Frontal cortex (tissue), 4 donors: Measurements from ENCODE around the gene CBX1. TPM values are rescaled to one million over a fixed set of nuclear protein-coding genes. Genes with fewer than 3 reads are reported as not detected.

Source experiments
- DNase-seq, 2 donors: peaks; one replicate each; pipeline ENCODE4 v3.0.0; 2012; ENCODE audit warnings: low spot score in 2 of 2
- FAIRE-seq: peaks from 2 replicates; lab custom pipeline; 2012; peaks lifted over from hg19 to GRCh38; lab: Jason Lieb, UNC
- total RNA-seq: library from RNA; depleted of rRNA; stranded (reverse); fragments of >200 nt; gene quantifications from one replicate; pipeline ENCODE4 v1.2.3, GENCODE V29; 2014
- donor health status: control.
- donor health status: control.
- donor health status: control.

CBX1 gene
- total RNA-seq, 1 donor from 2014 or later, result 95.8 TPM

DNA sequence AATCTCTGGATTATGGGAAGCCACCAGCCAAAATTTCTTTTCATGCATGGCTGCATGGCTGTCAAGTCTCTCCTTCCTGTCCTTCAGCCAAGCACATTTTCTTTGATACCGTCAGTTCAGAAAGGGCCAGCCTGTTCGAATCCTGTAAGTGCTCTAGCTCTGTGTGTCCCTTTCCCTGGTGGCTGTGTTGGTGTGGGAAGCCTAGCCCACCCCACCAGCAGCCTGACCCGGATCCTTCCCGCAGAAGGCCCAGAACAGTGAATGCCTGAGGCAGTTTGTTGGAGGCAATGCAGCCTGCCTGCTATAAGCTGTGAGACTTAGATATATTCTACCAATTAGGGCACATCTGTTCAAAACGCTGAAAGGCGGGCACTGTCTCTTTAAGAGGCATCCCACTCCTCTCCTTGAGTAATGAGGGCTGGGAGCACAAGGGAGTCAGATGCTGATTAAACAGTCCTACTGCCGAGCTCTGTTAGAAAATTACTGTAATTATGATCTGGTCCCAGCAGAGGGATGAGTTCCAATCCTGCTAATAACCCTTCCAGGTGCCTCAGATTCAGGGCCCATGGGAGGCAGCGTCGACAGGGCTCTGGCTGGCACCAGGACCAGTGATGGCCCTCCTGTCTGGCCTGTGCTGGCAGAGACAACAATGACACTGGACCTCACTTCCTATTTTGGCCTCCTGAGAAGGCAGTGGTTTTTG, 24.7 kb upstream of the CBX1 start:
- DNase-seq (no peak), FAIRE-seq (no peak)

DNA sequence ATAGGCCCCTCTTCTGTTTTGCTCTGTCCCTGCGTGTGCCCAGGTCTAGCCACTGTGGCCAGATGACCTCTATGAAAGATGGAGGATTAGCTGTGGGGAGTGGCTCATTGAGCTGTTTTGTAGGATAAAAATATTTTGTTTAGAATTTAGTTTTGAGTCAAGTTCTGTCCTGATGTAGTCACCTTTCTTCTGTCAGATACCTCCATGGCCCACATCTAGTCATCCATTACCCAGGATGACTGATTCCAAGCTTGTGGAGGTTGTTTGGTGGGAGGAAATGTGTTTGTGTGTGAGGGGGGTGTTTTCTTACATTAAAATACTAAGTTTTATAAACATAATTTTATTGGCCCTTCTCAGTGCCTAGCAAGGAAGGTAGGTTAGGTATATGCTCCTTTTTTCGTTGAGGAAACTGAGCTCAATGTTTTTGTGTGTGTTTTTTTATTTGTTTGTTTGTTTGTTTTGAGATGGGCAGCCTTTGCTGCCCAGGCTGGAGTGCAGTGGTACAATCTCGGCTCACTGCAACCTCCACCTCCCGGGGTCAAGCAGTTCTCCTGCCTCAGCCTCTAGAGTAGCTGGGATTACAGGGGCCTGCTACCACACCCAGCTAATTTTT, 22.6 kb upstream of the CBX1 start:
- FAIRE-seq (no peak), DNase-seq (no peak)

DNA sequence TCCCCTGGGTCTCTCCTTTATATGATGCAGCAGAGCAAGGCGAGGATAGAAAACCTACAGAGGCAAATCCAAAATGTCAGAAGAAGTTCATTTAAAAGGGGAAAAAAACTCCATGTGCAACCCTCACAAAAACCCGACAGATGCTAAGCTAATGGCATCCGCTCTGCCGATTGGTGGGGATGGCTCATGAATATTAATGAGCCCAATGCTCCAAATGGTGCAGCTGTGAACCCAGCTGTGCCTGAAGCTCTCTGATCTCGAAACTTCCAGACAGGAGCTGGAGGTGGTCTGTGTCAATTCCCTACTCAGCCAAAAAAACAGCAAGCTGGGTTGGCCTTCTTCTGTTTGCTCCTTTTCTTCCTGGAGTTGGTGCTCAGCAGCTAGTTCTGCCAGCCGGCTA, 21.8 kb upstream of the CBX1 start:
- peak; percentile 39 to 48 for DNase-seq
- FAIRE-seq, result no peak

GRCh38 chr17:48122665-48123045, 21.4 kb upstream of the CBX1 start:
- FAIRE-seq, result no peak

DNA sequence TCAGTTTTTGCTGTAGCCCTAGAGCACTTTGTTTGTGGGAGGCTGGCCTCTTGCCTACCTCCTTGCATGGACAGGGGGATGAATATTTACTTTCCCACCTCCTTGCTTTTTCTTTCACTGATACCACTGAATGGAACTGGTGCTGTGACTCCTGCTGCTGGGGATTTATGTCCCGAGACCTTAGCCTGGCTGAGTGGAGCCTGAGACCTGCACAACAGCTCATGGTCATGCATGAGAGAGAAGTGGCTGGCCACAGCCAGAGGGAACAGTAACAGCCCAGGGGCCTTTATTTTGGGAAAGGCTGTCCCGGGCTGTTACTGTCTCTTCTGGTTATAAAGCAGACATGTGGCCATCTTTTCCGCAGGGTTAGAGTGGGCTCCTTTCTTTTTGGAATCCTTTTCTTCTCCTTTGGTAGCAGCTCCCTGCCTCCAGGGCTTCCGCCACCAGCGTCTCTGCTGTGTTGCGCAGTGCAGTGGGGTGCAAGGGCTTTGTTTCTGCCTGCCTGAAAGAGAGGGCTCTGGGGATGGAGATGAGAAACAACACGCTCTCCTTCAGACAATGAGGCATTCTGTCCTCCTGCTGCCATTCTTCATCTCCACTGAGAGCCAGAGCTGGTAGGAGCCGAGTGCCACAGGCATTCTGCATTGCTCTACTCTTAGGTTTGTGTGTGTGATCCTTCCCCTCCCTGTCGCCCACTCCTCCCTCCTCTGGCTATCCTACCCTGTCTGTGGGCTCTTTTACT, 20.8 kb upstream of the CBX1 start:
- FAIRE-seq (no peak), DNase-seq (no peak)

More at GRCh38 chr17:48122665-48123045, 21.4 kb upstream of the CBX1 start:
- no peak for DNase-seq

DNA sequence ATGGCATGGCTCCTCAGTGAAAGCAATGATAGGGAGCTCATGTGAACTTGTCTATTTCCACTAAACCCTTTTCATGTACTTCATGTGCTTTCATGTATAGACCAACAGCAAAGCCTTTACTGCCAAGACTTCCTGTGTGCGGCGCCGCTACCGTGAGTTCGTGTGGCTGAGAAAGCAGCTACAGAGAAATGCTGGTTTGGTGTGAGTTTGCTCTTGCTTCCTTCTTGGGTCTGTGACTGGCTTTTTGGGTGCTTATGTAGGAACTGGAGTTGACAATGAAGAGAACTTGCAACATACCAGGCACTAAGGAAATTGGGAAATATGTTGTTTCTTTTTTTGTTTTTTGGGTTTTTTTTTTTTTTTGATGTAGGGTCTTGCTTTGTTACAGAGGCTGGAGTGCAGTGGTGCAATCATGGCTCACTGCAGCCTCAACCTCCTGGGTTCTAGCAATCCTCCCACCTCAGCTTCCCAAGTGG, 12.0 kb upstream of the CBX1 start:
- no peak for FAIRE-seq

DNA sequence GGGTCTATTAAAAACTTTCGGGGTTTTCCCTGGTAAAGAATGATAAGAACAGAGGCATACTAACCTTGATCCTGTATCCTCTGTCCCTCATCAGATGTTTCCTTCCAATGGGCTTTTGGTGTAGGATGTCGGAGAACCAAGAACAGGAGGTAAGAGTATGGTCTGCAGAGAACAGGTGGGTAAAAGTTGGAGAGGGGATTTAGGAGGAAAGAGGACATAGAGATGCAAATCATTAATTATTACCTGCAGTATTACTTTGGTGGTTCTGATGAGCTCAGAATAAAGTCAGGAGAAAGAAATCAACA, 10.6 kb upstream of the CBX1 start:
- no peak for FAIRE-seq

More for the DNA sequence above, 12.0 kb upstream of the CBX1 start:
- no peak for DNase-seq

DNA sequence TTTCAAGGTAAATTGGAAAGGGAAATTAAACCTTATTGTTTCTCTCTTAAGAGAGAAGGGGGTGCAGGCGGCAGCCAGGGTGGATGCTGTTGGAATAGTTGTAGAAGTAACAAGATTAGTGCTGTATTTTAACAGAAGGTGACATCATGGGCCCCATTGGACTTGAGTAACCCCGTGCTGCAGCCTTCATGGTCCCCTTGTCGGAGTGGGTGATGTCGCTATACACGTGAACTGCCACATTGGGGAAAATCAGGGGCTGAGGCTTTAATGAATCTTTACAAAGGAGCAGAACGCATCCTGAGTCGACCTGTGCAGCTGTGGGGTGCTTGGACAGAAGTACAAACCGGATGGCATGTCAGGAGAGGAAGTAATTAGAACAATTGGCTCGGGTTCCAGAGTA, 9.5 kb upstream of the CBX1 start:
- no peak for DNase-seq
- FAIRE-seq, result no peak

More for the DNA sequence above, 10.6 kb upstream of the CBX1 start:
- no peak for DNase-seq

DNA sequence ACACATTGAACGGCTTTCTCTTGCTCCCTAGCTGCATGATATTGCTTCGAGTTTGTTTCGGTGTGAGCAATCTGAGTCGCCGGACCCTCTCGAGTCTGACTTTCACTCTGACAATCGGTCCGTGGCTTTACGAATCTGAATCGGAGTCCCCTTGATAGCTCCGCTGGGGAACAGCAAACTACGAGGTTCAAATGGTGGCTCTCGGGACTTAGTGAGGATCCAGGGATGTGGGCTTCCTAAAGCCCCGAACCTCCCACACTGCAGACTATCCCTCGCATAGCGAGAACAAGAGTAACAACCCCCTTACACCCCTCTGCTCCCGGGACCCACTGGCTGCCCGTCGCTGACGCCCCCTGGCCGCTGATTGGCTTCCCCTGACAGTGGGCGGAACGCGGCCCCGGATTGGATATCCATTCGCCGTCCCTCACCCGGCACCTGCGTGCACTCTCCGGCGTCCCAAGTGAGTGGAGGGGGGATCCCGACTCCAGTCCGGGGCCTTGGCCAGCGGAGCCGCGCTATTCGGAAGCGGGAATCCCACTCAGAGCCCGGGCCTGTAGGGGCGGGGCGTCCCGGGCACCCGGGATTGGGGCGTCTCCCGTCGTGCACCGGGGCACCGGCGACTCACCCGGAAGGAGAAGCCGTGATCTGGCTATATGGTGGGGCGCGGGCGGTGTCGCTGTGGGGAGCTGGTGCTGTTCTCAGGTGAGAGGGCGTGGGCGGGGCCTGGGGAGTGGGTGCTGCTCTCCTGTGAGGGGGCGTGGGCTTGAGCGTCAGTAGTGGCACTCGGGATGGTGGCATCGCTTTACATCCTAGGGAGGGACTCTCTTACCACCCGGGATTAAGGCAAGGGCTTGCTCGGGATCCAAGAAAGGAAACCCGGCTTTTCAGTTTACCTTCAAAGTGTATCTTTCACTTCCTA, 6.1 kb upstream of the CBX1 start, which contains the start of gene SNX11:
SNX11 (plus strand) TSS at position 630 of the 919 bp plus-strand sequence. CDS start 4,278 bp downstream, outside the sequence.
- DNase-seq (peak; percentile 74 to 82), FAIRE-seq (no peak)

DNA sequence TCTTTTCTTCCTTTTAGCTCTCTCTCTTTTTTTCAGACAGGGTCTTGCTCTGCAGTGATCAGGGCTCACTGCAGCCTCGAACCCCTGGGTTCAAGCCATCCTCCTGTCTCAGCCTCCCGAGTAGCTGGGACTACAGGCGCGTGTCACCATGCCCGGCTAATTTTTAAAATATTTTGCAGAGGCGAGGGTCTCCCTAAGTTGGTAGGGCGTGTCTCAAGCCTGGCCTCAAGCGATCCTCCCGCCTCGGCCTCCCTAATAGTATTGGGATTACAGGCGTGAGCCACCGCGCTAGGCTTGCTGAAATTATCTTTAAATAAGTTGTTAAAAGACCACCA, 5.5 kb upstream of the CBX1 start:
- DNase-seq (no peak), FAIRE-seq (no peak)

DNA sequence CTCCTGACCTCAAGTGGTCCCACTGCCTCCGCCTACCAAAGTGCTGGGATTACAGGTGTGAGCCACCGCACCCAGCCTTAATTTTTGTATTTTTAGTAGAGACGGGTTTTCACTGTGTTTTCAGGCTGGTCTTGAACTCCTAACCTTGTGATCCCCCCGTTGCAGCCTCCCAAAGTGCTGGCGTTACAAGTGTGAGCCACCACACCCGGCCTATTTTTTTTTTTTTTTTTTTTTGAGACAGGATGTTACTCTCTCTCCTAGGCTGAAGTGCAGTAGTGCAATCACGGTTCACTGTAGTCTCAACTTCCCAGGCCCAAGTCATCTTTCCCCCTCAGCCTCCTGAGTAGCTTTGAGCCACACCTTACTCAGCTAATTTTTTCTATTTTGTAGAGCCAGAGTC, 3.2 kb upstream of the CBX1 start:
- no peak for FAIRE-seq
- DNase-seq, result no peak

GRCh38 chr17:48102798-48103715, 1.8 kb upstream of the CBX1 start:
- DNase-seq (no peak), FAIRE-seq (no peak)

GRCh38 chr17:48102043-48102750, 919 bp upstream of the CBX1 start:
- FAIRE-seq (no peak), DNase-seq (no peak)

- no peak for FAIRE-seq
These were observed 677 bp downstream of the CBX1 start for GRCh38 chr17:48100591-48101011.

DNA sequence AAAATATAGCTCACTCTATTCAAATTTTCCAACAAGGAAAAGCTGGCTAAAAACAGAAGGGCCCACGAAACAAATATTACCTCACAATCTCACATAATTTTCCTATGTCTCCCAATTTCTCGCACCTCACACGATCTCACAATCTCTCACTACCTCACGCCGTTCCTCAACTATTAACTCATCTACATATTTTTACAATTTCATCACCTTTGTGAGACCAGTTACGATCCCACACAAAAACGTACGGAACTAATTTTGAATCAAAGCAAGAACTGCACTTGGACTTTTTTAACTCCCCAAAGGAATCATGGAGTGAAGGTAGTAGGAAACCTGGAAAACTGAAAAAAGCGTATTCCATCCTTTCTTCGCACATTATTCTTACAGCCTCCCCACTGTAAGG, 1.1 kb downstream of the CBX1 start:
- FAIRE-seq (no peak), DNase-seq (no peak)

More at GRCh38 chr17:48100591-48101011, 677 bp downstream of the CBX1 start:
- DNase-seq, result no peak

GRCh38 chr17:48095611-48096010, 5.7 kb downstream of the CBX1 start:
- DNase-seq, result no peak
- FAIRE-seq, result no peak

- no peak for FAIRE-seq
- DNase-seq, result no peak
These were observed 7.8 kb downstream of the CBX1 start for GRCh38 chr17:48093341-48094045.

DNA sequence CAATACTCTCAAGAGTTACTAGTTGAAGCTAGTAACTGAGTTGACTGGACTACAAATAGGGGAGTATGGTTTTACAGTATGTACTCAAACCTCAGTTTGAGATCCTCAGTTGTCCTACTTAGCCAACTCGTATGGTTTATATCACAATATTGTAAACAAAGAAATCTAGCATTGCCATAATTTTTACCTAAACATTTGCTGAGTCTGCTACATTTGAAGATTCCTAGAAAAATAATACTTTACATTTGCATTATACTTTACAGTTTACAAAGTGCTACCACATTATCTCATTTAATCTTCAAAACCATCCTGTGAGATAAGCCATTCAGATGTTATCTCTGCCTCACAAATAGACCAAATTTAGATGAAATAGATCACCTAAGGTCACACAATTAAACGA, 16.3 kb downstream of the CBX1 start:
- DNase-seq (no peak), FAIRE-seq (no peak)
